SK-N-SH treated with all-trans-retinoic acid at 6 μM for 48 hours (cell line): Measurements from ENCODE around the gene CHRNA7.

ENCODE experiments used
- ATAC-seq: fragments of 200-7000 bp; cut with Tn5 transposase; 3 replicates; pipeline ENCODE4 v1.9.1; 2020; ENCODE audit warnings: mild to moderate bottlenecking, moderate library complexity
- ARNTL ChIP-seq: fragments of 450-650 bp; formaldehyde crosslinking; IDR thresholded peaks from 2 replicates; pipeline ENCODE4 v1.5.0; 2020; ENCODE audit warnings: low read depth, mild to moderate bottlenecking, moderate library complexity, borderline replicate concordance
- BACH2 ChIP-seq: fragments of 250-450 bp; sonication (Bioruptor Pico); IDR thresholded peaks from 2 replicates; pipeline ENCODE4 v1.9.0; 2021; ENCODE audit warnings: mild to moderate bottlenecking, borderline replicate concordance
- CREB5 ChIP-seq: fragments of 250-450 bp; sonication (Bioruptor Pico); IDR thresholded peaks from 2 replicates; pipeline ENCODE4 v1.5.1; 2020; ENCODE audit warnings: low read depth, mild to moderate bottlenecking, moderate library complexity
- CSDC2 ChIP-seq: fragments of 250-450 bp; sonication (Bioruptor Pico); IDR thresholded peaks from 2 replicates; pipeline ENCODE4 v1.5.0; 2020; ENCODE audit warnings: mild to moderate bottlenecking, moderate library complexity
- ESRRG ChIP-seq: fragments of 250-450 bp; sonication (Bioruptor Pico); IDR thresholded peaks from 2 replicates; pipeline ENCODE4 v1.6.1; 2021; ENCODE audit warnings: mild to moderate bottlenecking
- GLIS3 ChIP-seq: fragments of 250-450 bp; sonication (Bioruptor Pico); IDR thresholded peaks from 2 replicates; pipeline ENCODE4 v1.5.0; 2020; ENCODE audit warnings: mild to moderate bottlenecking, moderate library complexity
- OSR1 ChIP-seq: fragments of 250-450 bp; sonication (Bioruptor Pico); IDR thresholded peaks from 2 replicates; pipeline ENCODE4 v1.8.0; 2022; ENCODE audit warnings: moderate library complexity, mild to moderate bottlenecking, inconsistent platforms
- PATZ1 ChIP-seq: fragments of 250-450 bp; sonication (Bioruptor Pico); IDR thresholded peaks from 2 replicates; pipeline ENCODE4 v1.8.0; 2020; ENCODE audit warnings: mild to moderate bottlenecking, moderate library complexity, borderline replicate concordance
- POU6F1 ChIP-seq: fragments of 250-450 bp; sonication (Bioruptor Pico); IDR thresholded peaks from 2 replicates; pipeline ENCODE4 v1.8.0; 2021; ENCODE audit warnings: low read depth, mild to moderate bottlenecking, moderate library complexity, borderline replicate concordance
- SNAI2 ChIP-seq: fragments of 250-450 bp; sonication (Bioruptor Pico); IDR thresholded peaks from 2 replicates; pipeline ENCODE4 v1.5.0; 2020; ENCODE audit warnings: mild to moderate bottlenecking, moderate library complexity
- TCF4 ChIP-seq: fragments of 250-450 bp; sonication (Bioruptor Pico); IDR thresholded peaks from 2 replicates; pipeline ENCODE4 v1.8.0; 2021; ENCODE audit warnings: mild to moderate bottlenecking, moderate library complexity, borderline replicate concordance
- TOX ChIP-seq: fragments of 250-450 bp; sonication (Bioruptor Pico); IDR thresholded peaks from 2 replicates; pipeline ENCODE4 v1.8.0; 2021; ENCODE audit warnings: mild to moderate bottlenecking, moderate library complexity, borderline replicate concordance
- TSHZ2 ChIP-seq: fragments of 250-450 bp; sonication (Bioruptor Pico); IDR thresholded peaks from 2 replicates; pipeline ENCODE4 v1.5.0; 2020; ENCODE audit warnings: mild to moderate bottlenecking, moderate library complexity
- ZNF8 ChIP-seq: fragments of 450-650 bp; formaldehyde crosslinking; IDR thresholded peaks from 2 replicates; pipeline ENCODE4 v1.5.0; 2020; ENCODE audit warnings: mild to moderate bottlenecking, moderate library complexity

CHRNA7 gene

GRCh38 chr15:32125595-32125994 is 95.3 kb downstream of the CHRNA7 start:
- ATAC-seq: no peak
- TF ChIP-seq BACH2 (CRISPR knock-in tag): no peak

- TF ChIP-seq CSDC2 (CRISPR knock-in tag): no peak
- TF ChIP-seq BACH2 (CRISPR knock-in tag): no peak
- ATAC-seq: no peak
These were observed 99.5 kb downstream of the CHRNA7 start for GRCh38 chr15:32129815-32130214.

- TF ChIP-seq TSHZ2 (CRISPR knock-in tag): no peak
- no peak for TF ChIP-seq OSR1 (CRISPR knock-in tag)
- TF ChIP-seq POU6F1 (CRISPR knock-in tag): no peak
- no peak for TF ChIP-seq PATZ1
- no peak for TF ChIP-seq SNAI2 (CRISPR knock-in tag)
- TF ChIP-seq ZNF8 (CRISPR knock-in tag): no peak
- TF ChIP-seq ARNTL (CRISPR knock-in tag): no peak
These were observed 100.5 kb downstream of the CHRNA7 start for GRCh38 chr15:32130823-32131222.

GRCh38 chr15:32131803-32132202 is 101.5 kb downstream of the CHRNA7 start:
- TF ChIP-seq ESRRG (CRISPR knock-in tag) (no peak), SNAI2 (CRISPR knock-in tag) (no peak), TSHZ2 (CRISPR knock-in tag) (no peak), ZNF8 (CRISPR knock-in tag) (no peak), CREB5 (CRISPR knock-in tag) (no peak), TCF4 (CRISPR knock-in tag) (no peak), ARNTL (CRISPR knock-in tag) (no peak), GLIS3 (no peak), PATZ1 (no peak), BACH2 (CRISPR knock-in tag) (no peak), TOX (CRISPR knock-in tag) (no peak)
- TF ChIP-seq, all 23 proteins: peak for 0
- ATAC-seq: no peak

More at GRCh38 chr15:32130823-32131222, 100.5 kb downstream of the CHRNA7 start:
- ATAC-seq: no peak
